HG03460 (cell line): Measurements from ENCODE around the gene SMC2.

ENCODE experiments used
- ATAC-seq: cut with Tn5 transposase; IDR thresholded peaks from one replicate; pipeline ENCODE4 v1.9.1; 2021; ENCODE audit not compliant: unreplicated experiment

SMC2 gene

DNA sequence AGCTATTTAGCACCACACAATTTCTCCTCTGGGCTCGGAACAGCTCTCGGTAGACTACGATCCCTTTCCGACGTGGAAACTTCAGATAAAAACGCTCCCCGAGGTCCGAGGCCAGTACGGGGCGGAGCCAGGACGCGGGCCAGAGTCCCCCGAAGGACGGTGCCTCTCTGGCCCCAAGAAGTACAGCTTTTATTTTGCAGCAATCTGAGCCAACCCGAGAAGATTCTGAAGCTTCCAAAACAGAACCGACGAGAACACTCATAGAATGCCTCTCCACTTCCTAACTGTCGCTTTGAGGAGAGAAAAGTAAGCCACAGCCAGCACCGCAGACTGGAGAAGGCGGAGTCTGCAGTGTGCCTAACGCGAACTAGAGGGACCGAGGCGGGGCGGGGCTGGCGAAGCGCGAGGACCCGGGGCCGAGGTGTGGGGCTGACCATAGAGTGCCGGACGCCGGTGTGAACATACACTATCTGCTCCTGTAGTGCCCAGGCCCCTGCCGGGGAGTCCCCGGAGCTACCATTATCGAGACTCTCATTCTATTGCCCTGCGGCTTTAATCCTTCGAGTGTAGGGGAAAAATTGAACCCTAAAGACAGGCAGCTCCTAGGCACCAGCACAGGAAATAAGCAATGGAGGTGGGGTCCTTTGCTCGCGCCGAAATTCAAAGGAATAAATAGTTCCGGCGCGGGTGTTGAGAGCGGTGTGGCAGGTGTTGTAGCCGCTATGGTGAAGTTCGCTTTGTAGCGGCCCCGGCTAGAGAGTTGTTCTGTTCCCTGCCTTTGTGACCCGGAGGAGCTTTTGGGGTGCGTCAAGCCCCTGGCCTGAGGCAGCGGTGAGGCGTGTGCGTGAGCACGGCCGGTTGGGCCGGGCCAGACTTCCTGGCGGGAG is at the start of gene SMC2:
Gene SMC2 (plus strand): TSS at position 663 of the 887 bp plus-strand sequence. CDS start 1,076 bp downstream, outside the sequence.
- ATAC-seq = peak; percentile 85

DNA sequence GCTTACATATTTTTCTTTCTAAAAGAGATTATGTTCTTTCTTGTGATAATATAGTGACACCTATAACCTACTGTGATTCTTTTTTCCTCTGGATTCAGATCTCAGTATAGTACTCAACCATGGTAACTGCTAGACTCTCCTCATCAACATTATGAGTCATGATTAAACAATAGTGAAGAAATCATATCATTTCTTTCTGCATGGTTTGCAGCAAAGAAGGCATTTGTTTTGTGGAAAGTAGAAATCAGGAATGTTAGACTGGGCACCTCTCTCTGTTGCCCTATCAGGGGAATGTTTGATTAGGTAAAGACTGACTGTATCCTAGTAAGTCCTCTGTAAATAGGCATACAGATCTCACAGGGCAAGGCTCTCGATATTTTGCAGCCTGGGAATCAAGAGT is 25.6 kb upstream of the SMC2 start:
- ATAC-seq = no peak

DNA sequence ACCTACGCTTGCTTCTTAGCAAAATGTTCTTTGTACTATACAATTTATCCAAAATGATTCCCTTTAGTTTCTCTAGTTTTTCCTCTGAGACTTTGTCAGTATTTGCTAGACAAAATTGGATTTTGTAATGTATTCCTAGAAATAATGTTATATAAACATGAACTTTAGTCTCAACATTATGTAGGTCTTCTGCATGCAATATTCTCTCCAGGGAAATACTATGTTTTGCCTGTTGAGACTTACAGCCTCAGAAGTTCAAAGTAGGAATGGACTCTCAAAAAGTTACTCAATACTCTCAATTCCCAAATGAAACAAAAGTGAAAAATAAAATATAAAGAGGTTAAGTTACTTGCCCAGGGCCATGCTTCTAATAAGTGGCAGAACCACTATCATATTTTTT is 24.8 kb upstream of the SMC2 start:
- no peak for ATAC-seq

DNA sequence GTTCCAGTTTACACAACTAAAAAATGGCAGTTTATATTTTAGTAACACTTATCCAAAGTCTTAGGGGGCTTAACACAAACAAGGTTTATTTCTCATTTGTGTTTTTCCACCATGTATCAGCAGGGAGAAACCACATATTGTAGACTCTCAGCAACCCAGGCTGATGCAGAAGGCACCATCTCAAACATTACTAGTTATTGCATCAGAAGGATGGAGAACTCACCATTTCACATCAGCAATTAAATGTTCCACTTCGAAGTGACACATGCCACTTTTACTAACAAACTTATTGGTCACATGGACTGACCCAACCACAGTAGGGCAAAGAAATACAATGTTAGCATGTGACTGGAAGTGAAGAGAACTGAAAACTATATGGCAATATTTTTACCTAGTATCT is 22.5 kb upstream of the SMC2 start:
- no peak for ATAC-seq

DNA sequence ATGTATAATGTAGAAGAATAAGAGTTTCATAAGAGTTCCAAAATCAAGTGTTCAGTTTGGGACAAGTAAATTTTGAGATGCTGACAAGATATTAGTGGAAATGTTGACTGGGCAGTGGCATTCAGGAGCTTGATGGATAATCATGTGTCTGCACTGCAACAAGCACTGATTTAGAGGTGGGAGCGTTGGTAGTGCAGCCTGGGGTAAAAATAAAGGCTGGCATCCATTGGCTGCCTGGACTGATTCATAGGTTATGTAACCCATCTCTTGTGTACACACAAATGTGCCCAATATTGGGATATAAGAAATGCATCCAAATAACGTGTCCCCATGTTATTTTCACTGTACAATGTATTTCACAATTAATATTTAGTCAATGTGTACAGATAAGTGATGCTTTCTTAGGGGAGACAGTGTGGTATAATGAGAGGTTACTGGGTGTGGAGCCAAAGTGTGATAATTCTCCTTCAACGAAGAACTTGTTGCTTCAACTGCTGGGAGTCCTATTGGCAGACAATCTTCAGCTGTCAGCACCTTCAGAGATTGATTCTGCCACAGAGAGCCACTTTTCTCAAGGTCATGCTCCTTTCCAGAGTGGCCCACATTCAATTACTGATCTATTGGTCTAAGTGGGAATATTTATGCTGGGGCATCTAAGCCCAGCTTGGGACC is 20.9 kb upstream of the SMC2 start:
- no peak for ATAC-seq

DNA sequence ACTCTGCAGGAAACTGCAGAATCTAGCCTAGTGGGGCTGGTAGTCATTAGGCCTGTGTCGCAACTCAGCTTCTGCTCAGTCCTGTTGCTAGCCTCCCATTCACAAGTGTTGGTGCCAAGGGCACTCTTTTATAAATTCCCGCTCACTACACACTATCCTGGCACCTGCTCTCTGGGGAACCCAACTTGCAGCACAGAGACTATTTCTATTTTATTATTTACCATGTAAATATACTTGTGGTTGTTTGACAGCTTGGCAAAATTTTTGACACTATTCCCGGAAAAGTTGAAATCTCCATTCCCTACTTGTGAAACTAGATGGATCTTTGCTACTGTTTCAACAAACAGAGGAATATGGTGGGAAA is 20.4 kb upstream of the SMC2 start:
- ATAC-seq = no peak

DNA sequence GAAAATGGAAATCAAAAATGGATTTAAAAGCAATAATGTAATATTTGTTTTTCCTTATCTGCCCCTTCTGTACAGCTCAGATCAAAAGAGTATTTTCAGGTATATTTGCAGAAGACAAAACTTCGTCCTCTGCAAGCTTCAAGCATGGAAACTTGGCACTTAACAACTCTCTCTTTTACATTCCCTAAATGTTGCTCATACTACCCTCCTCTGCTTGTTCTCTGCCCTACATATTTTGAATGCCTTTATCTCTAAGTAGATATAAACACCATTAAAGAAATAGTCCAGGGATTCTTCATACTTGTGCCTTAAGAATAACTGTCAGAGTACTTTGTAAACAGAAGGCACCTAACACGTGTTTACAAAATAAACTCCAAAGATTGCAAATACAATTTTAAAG is 19.2 kb upstream of the SMC2 start:
- ATAC-seq = no peak

DNA sequence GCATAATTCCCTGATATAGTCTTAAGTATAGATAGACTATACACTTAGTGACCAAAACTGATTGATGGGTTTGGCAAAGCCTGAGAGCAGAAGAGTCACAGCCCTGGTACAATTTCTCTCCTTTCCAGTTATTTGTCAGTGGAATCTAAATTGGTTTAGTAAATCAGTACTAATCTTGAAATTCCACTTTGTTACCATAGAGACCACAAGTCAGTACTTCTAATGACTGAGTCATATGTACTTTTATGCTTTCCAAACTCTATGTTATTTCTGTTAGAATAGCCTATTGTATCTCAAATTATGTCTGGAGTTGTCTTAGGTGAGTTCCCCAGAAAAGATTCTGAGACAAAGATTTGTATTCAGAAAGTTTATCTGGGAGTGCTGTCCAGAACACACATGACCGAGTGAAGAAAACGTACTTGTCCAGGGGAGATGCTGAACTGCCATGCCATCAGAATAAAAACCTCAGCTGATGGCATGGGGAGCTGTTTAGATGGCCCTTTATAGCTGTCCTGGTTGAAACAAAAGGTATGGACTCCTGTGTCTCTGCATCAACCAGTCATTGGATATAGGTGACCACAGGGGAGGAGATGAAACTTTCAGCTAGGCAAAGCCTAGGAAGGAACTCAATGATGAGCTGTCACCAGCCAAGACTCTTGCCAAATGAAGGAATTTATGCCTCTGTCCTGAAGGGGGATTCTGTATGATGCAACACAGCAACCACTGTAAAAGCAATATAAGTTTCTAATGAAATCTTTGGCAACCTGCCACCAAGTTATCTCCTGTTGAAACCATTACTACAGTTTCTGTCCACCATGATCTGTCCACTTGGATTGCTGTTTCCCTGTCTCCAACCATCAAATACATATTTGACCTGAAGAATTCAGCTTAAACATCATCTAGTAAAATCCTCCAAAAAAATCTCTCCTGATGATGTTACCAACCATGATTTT is 18.0 kb upstream of the SMC2 start:
- ATAC-seq = no peak

DNA sequence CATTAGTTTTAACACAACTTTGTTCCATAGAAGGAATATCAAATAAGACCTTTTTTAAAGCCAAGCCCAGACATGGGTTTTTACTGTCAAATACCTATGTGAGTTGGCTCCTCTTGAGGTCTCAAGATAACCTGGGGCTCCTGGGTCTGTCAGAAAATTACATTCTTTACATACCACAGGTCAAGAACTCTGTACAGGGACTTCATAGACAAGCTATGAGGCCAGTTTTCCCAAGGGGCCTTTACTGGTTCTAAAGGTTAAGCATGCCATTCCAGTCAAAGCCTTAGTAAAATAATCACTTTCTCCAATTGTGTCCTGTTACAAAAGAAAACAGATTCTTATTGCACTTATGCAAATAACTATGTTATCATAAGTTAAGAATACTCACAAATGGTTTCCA is 15.5 kb upstream of the SMC2 start:
- no peak for ATAC-seq

DNA sequence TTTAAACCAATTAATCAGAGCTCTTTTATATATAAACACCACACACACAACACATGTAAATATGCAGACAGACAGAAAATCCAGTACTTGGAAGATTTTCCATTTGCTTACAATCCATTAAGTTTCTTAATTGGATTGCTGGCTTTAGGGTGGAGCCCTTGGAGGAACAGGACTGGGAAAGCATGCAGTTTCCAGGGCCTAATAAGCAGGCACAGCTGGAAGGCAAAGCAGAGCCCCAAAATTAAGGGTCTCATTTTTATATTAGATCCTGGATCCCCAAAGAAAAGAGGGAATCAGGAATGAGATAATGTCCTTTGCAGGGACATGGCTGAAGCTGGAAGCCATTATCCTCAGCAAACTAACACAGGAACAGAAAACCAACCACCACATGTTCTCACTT is 13.1 kb upstream of the SMC2 start:
- ATAC-seq = no peak

DNA sequence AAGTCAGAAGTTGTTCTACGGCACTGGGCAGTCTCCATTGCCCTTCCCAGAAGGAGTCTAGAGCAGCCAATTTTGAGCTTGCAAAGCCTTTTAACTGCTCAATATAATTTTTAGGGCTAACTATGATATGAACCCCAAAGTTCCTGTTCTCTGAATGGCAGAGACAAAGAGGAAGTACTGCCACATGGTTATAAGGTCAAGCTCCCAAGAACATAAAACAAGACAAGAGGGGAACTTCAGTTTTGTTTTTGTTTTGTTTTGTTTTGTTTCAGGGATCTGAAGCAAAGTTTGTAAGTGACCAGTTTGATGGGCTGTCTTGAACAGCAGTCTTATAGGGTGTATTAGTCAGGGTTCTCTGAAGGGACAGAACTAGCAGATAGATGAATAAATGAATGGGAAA is 11.9 kb upstream of the SMC2 start:
- no peak for ATAC-seq

DNA sequence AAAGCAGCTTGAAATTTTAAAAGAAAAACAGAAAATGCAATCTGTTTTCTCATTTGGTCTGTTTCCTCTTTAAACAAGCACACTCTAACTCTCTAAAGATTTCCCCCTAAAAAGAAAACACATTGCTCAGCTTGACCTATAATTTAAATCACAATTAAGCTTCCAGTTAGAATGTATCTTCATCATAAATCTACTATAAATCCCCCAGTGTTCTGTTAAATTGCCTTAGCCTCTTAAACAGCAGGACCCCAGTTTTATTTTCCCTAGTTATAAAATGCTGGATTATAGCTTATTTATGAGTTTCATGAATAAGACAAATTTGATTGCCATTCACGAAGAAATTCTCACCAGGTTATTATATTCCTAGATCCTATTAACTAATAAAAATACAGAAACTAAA is 8.6 kb upstream of the SMC2 start:
- ATAC-seq = no peak

DNA sequence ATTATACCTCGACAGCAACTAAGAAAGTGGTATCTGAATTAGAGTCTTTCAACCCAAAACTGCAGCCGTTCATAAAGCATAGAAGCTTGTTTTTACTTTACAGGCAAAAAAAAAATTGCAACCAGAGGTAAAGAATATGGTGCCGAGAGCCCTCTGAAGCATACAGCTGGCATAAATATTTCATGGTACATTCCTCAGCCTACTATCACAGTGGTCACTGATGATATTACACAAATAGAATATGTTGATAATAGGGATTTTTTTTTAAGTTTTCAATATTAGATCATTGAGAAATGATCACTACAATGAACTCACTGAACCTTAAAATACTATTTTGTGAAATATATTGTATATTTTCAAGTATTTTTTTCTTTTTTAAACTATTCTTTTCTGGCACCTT is 6.2 kb upstream of the SMC2 start:
- ATAC-seq = no peak

DNA sequence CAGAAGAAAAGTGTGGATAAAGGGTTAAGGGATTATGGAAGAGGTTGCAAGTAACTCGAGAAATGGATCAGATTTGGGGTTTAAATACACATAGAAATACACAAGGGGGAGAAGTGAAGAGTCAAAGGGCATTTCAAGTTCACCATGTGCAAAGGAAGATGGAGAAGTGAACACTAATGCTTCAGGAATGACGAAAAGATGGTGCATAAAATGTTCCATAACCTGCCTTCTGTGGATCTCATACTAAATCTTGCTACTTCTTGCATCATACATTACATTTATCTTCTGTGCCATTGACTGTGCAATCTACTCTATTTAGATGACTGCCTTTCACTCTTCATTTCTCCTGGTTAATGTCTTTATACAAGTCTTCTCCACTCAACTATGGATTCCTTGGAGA is 5.7 kb upstream of the SMC2 start:
- no peak for ATAC-seq

DNA sequence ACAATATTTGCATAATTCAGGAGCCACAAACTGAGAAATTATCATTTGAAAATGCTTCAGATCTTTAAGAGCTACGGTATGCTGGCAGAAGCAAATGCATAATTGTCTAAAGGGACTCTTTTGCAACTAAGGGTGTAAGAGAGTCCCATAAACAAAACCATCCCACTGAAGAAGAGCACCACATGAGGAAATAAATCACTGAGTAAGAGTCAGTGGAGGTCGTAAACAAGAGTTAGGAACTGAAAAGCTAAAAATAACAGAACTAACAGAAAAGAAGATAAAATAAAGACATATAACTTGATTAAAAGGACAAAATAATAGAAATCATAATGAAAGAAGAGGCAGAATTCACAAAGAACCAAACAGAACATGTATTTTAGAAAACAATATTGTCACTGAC is 3.5 kb upstream of the SMC2 start:
- no peak for ATAC-seq

DNA sequence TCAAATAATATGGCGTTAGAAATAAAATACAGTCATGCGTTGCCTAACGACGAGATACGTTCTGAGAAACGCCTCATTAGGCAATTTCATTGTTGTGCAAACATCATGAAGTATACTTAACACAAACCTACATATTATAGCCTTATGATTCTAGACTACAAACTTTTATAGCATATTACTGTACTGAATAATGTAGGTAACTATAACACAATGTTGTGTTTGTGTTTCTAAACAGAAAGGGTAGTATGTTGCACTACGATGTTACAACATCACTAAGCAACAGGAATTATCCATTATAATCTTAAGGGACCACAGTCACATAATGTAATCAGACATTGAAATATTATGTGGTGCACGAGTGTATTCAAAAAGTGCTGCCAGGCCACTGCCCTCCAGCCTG is 3.0 kb upstream of the SMC2 start:
- ATAC-seq = no peak

DNA sequence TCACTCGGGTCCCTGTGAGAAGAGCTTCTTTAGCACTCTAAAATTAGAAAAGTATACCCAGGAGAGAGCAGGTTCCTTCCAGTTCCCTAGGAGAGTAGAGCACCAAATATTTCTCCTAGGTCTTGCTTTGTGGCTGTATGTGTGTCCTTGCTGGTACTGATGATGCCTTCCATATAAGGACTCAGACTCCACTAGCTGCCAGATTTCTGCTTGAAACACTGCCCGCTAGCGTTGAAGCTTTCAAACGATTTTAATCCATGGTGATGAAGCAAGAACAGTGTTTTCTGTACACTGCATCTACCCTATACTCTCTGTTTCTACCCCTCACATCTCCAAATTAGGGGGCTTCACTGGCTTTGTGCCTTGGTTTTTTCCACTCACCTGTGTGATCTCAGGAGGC is 2.4 kb upstream of the SMC2 start:
- ATAC-seq = no peak

DNA sequence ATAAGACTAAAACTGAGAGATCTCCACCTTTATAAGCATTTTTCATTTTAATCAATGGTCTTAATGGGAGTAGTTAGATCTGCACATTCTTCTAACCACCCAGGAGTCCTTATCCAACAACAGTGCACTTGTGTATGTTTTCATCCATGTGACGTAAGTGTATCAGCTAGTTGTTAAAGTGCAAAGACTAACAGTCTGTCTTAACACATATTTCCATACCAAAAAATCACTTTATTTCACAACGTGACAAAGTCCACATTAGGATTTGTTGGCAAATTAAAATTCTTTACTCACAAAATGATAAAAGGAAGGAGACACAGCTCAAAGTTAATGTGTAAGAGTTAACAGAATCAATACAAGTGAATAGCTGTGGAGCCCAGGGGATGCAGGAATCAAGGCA is 1.9 kb upstream of the SMC2 start:
- no peak for ATAC-seq

DNA sequence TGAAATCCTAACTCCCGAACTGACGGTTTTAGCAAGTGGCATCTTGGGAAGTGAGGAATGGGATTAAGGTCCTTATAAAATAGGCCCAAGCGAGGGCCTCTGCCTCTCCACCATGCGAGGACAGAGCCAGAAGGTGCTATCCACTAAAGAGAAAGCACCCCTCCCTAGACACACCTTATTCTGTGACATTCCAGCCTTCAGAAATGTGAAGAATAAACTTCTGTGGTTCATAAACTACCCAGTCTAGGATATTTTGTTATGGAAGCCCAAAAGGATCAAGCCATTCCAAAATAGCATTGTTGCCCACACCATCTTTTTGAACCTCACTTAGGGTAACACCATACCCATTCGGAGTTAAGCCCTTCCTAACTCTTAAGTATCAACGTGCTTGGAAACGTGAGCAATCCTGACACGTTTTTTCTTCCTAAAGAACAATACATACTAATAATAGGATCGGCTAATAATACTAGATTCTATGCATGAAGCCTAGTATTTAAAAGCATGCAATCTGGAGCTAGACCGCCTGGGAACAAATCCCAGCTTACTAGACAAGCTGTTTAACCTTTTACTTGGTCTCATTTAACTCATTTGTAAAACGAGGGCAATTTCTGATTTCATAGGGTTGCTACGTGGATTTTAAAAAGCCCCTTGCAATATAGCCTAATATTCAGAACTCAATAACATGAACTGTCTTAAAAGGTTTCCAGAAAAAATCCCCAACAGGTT is 1.1 kb upstream of the SMC2 start:
- ATAC-seq = no peak

DNA sequence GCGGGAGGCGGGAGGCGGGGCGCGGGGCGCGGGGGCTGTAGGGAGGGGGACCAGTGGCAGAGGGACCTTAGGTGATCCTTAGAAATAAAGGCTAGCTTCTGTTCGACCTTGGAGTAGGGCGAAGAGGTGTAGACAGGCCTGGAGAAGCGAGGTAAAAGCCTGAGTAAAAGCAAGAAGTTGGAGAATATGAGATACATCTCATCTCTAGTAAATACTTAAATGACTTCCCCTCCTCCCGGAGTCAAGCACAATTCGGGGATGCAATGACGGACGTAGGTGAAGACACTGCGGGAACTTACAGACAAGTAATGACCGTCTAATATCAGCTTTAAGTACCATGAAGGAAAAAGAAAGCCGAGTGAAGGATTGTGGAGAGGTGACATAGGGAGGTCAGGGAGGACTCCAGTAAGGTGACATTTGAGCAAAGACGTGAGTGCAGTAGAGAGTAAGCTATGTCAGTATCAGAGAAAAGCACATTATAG is 466 bp downstream of the SMC2 start:
- peak; percentile 5 for ATAC-seq

DNA sequence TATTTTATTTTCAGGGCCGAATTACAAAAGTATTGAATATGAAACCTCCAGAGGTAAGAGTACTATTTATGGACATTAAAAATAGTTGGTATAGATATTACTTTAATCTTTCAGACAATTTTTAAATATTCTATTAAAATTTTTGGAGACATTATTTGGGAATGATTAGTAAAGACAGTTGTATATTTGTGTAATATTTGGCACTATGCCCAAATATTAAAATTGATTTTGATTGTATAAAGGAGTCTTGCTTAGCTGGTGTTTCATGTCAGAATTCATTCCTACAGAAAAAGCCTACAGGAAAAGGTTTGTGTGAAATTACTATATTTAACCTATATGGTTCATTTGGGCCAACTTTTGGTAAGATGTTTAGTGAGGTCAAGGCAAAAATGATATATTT is 5.5 kb downstream of the SMC2 start:
- ATAC-seq = no peak
